Panc1 (cell line): ENCODE data around the gene TESK1.

ENCODE experiments used
- CTCF ChIP-seq: fragments of 450-650 bp; IDR thresholded peaks from 2 replicates; pipeline ENCODE4 v1.5.1; 2017; ENCODE audit warnings: mild to moderate bottlenecking
- POLR2AphosphoS5 ChIP-seq: IDR thresholded peaks from 2 replicates; pipeline ENCODE4 v1.6.1; 2012; ENCODE audit warnings: mild to moderate bottlenecking, low read depth, low read length, moderate library complexity
- REST ChIP-seq, 2 experiments: IDR thresholded peaks; 2 replicates each; pipeline ENCODE4 v1.6.1; 2011 to 2012; ENCODE audit warnings: low read depth in 2 of 2, control low read depth in 1 of 2, low read length in 1 of 2, mild to moderate bottlenecking in 1 of 2, moderate library complexity in 1 of 2; ENCODE audit not compliant: insufficient read depth in 1 of 2
- TCF7L2 ChIP-seq: IDR thresholded peaks from 2 replicates; pipeline ENCODE4 v1.6.1; 2011; ENCODE audit warnings: mild to moderate bottlenecking, low read depth, low read length, inconsistent platforms

GRCh38 chr9:35568196-35568595 lies 36.9 kb upstream of the TESK1 start:
- TF ChIP-seq CTCF (no peak), REST (IDR thresholded peaks at IDR 0.05; ENCODE audit: insufficient read depth in 1 of 2, low read depth in 2 of 2, low read length in 1 of 2) (no peak), TCF7L2 (no peak), POLR2AphosphoS5 (no peak)
